SK-N-SH treated with all-trans-retinoic acid at 6 μM for 48 hours (cell line): ENCODE results near the gene LYG1.

Experiments
- ATAC-seq: fragments of 200-7000 bp; cut with Tn5 transposase; 3 replicates; pipeline ENCODE4 v1.9.1; 2020; ENCODE audit warnings: mild to moderate bottlenecking, moderate library complexity
- ARNTL ChIP-seq: fragments of 450-650 bp; formaldehyde crosslinking; IDR thresholded peaks from 2 replicates; pipeline ENCODE4 v1.5.0; 2020; ENCODE audit warnings: low read depth, mild to moderate bottlenecking, moderate library complexity, borderline replicate concordance
- BACH2 ChIP-seq: fragments of 250-450 bp; sonication (Bioruptor Pico); IDR thresholded peaks from 2 replicates; pipeline ENCODE4 v1.9.0; 2021; ENCODE audit warnings: mild to moderate bottlenecking, borderline replicate concordance
- CREB5 ChIP-seq: fragments of 250-450 bp; sonication (Bioruptor Pico); IDR thresholded peaks from 2 replicates; pipeline ENCODE4 v1.5.1; 2020; ENCODE audit warnings: low read depth, mild to moderate bottlenecking, moderate library complexity
- CSDC2 ChIP-seq: fragments of 250-450 bp; sonication (Bioruptor Pico); IDR thresholded peaks from 2 replicates; pipeline ENCODE4 v1.5.0; 2020; ENCODE audit warnings: mild to moderate bottlenecking, moderate library complexity
- CSRNP3 ChIP-seq: fragments of 250-450 bp; sonication (Bioruptor Pico); IDR thresholded peaks from 2 replicates; pipeline ENCODE4 v1.5.1; 2021; ENCODE audit warnings: mild to moderate bottlenecking, moderate library complexity
- ESRRG ChIP-seq: fragments of 250-450 bp; sonication (Bioruptor Pico); IDR thresholded peaks from 2 replicates; pipeline ENCODE4 v1.6.1; 2021; ENCODE audit warnings: mild to moderate bottlenecking
- GLIS3 ChIP-seq: fragments of 250-450 bp; sonication (Bioruptor Pico); IDR thresholded peaks from 2 replicates; pipeline ENCODE4 v1.5.0; 2020; ENCODE audit warnings: mild to moderate bottlenecking, moderate library complexity
- ISL1 ChIP-seq: fragments of 250-450 bp; sonication (Bioruptor Pico); IDR thresholded peaks from 2 replicates; pipeline ENCODE4 v2.1.2; 2022; ENCODE audit warnings: mild to moderate bottlenecking, moderate library complexity
- OSR1 ChIP-seq: fragments of 250-450 bp; sonication (Bioruptor Pico); IDR thresholded peaks from 2 replicates; pipeline ENCODE4 v1.8.0; 2022; ENCODE audit warnings: moderate library complexity, mild to moderate bottlenecking, inconsistent platforms
- PATZ1 ChIP-seq: fragments of 250-450 bp; sonication (Bioruptor Pico); IDR thresholded peaks from 2 replicates; pipeline ENCODE4 v1.8.0; 2020; ENCODE audit warnings: mild to moderate bottlenecking, moderate library complexity, borderline replicate concordance
- POU6F1 ChIP-seq: fragments of 250-450 bp; sonication (Bioruptor Pico); IDR thresholded peaks from 2 replicates; pipeline ENCODE4 v1.8.0; 2021; ENCODE audit warnings: low read depth, mild to moderate bottlenecking, moderate library complexity, borderline replicate concordance
- PPARA ChIP-seq: fragments of 250-450 bp; sonication (Bioruptor Pico); IDR thresholded peaks from 2 replicates; pipeline ENCODE4 v1.5.0; 2020; ENCODE audit warnings: mild to moderate bottlenecking, borderline replicate concordance
- RARB ChIP-seq: fragments of 250-450 bp; sonication (Bioruptor Pico); IDR thresholded peaks from 2 replicates; pipeline ENCODE4 v1.8.0; 2021; ENCODE audit warnings: mild to moderate bottlenecking, moderate library complexity
- SNAI2 ChIP-seq: fragments of 250-450 bp; sonication (Bioruptor Pico); IDR thresholded peaks from 2 replicates; pipeline ENCODE4 v1.5.0; 2020; ENCODE audit warnings: mild to moderate bottlenecking, moderate library complexity
- TCF4 ChIP-seq: fragments of 250-450 bp; sonication (Bioruptor Pico); IDR thresholded peaks from 2 replicates; pipeline ENCODE4 v1.8.0; 2021; ENCODE audit warnings: mild to moderate bottlenecking, moderate library complexity, borderline replicate concordance
- TSHZ2 ChIP-seq: fragments of 250-450 bp; sonication (Bioruptor Pico); IDR thresholded peaks from 2 replicates; pipeline ENCODE4 v1.5.0; 2020; ENCODE audit warnings: mild to moderate bottlenecking, moderate library complexity
- ZC3H10 ChIP-seq: fragments of 250-450 bp; sonication (Bioruptor Pico); IDR thresholded peaks from 2 replicates; pipeline ENCODE4 v1.5.1; 2021; ENCODE audit warnings: mild to moderate bottlenecking, moderate library complexity
- ZFP3 ChIP-seq: fragments of 250-450 bp; sonication (Bioruptor Pico); IDR thresholded peaks from 2 replicates; pipeline ENCODE4 v1.5.0; 2020; ENCODE audit warnings: mild to moderate bottlenecking, moderate library complexity
- ZFP30 ChIP-seq: fragments of 450-650 bp; formaldehyde crosslinking; IDR thresholded peaks from 2 replicates; pipeline ENCODE4 v1.5.0; 2022; ENCODE audit warnings: mild to moderate bottlenecking, moderate library complexity
- ZNF565 ChIP-seq: fragments of 450-650 bp; formaldehyde crosslinking; conservative IDR thresholded peaks from 2 replicates; pipeline ENCODE4 v1.5.0; 2020; ENCODE audit warnings: low read depth, mild to moderate bottlenecking, moderate library complexity
- ZNF70 ChIP-seq: fragments of 450-650 bp; formaldehyde crosslinking; IDR thresholded peaks from 2 replicates; pipeline ENCODE4 v1.5.0; 2020; ENCODE audit warnings: mild to moderate bottlenecking, moderate library complexity
- ZNF8 ChIP-seq: fragments of 450-650 bp; formaldehyde crosslinking; IDR thresholded peaks from 2 replicates; pipeline ENCODE4 v1.5.0; 2020; ENCODE audit warnings: mild to moderate bottlenecking, moderate library complexity

Gene LYG1

GRCh38 chr2:99261242-99261641 is 39.8 kb downstream of the LYG1 start:
- ATAC-seq, result no peak
- TF ChIP-seq ZNF70 (no peak), SNAI2 (CRISPR knock-in tag) (no peak), PATZ1 (CRISPR knock-in tag) (no peak), ZNF8 (CRISPR knock-in tag) (no peak), TCF4 (no peak), ZFP3 (no peak), ZC3H10 (CRISPR knock-in tag) (no peak), ZFP30 (CRISPR knock-in tag) (no peak), ESRRG (CRISPR knock-in tag) (no peak)

GRCh38 chr2:99260184-99260583 is 40.8 kb downstream of the LYG1 start:
- TF ChIP-seq ZNF8 (CRISPR knock-in tag), result no peak
- no peak for TF ChIP-seq GLIS3 (CRISPR knock-in tag)
- TF ChIP-seq ISL1 (CRISPR knock-in tag), result no peak
- no peak for TF ChIP-seq PPARA
- no peak for TF ChIP-seq PATZ1 (CRISPR knock-in tag)
- TF ChIP-seq ZNF70, result no peak
- no peak for TF ChIP-seq CSRNP3
- no peak for TF ChIP-seq TCF4
- no peak for TF ChIP-seq CREB5 (CRISPR knock-in tag)
- no peak for TF ChIP-seq POU6F1
- no peak for TF ChIP-seq ZFP3
- no peak for TF ChIP-seq ZNF565 (CRISPR knock-in tag)
- TF ChIP-seq TSHZ2 (CRISPR knock-in tag), result no peak
- no peak for TF ChIP-seq RARB (CRISPR knock-in tag)
- no peak for TF ChIP-seq BACH2 (CRISPR knock-in tag)
- ATAC-seq, result no peak

- no peak for TF ChIP-seq OSR1 (CRISPR knock-in tag)
- TF ChIP-seq ARNTL (CRISPR knock-in tag), result no peak
- TF ChIP-seq PPARA, result no peak
- no peak for TF ChIP-seq CSDC2 (CRISPR knock-in tag)
- no peak for TF ChIP-seq ZC3H10 (CRISPR knock-in tag)
- no peak for TF ChIP-seq GLIS3 (CRISPR knock-in tag)
- no peak for TF ChIP-seq POU6F1
- no peak for TF ChIP-seq CSRNP3
- TF ChIP-seq TCF4, result no peak
- ATAC-seq, result no peak
These were observed 41.5 kb downstream of the LYG1 start for GRCh38 chr2:99259465-99259864.
